ENCODE measurements around the gene MED22.

DNA sequence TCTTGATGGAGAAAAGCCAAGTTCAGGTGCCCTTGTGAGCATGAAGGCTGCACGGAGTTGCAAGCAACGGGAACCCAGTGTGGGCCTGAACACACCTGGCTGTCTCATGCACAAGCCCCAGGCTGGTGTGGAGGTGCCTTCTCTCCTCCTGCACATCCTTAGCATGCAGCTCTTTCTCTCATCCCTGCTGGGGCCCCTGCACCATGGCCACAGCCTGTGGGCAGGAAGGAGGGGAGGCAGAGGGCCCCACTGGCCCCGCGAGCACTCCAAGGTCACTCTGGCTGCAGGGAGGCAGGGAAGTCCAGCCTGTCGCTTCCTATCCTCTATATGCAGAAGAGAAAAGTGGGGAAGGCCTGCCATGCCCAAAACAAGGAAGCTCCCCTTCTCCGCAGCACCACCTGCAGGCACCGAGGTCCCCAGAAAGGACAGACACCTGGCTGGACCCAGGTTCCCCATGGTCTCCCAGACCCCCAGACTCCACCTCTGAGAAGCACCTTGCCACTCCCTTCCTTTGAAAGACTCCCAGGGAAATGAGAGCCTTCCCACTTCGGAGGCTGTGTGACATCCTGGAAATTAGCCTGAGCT is 46.8 kb upstream of the MED22 start:
- TF ChIP-seq, protein P1, sequence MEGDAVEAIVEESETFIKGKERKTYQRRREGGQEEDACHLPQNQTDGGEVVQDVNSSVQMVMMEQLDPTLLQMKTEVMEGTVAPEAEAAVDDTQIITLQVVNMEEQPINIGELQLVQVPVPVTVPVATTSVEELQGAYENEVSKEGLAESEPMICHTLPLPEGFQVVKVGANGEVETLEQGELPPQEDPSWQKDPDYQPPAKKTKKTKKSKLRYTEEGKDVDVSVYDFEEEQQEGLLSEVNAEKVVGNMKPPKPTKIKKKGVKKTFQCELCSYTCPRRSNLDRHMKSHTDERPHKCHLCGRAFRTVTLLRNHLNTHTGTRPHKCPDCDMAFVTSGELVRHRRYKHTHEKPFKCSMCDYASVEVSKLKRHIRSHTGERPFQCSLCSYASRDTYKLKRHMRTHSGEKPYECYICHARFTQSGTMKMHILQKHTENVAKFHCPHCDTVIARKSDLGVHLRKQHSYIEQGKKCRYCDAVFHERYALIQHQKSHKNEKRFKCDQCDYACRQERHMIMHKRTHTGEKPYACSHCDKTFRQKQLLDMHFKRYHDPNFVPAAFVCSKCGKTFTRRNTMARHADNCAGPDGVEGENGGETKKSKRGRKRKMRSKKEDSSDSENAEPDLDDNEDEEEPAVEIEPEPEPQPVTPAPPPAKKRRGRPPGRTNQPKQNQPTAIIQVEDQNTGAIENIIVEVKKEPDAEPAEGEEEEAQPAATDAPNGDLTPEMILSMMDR (tag by site-specific recombination; IDR thresholded peaks at IDR 0.05) = no peak
- TF ChIP-seq ZFP41 (tag by site-specific recombination; IDR thresholded peaks at IDR 0.05; ENCODE audit: borderline replicate concordance) (no peak), ZNF24 (tag by site-specific recombination; IDR thresholded peaks at IDR 0.05) (no peak), ZNF76 (tag by site-specific recombination; IDR thresholded peaks at IDR 0.05; ENCODE audit: borderline replicate concordance, low read depth) (no peak), KLF16 (tag by site-specific recombination; IDR thresholded peaks at IDR 0.05) (no peak), ZBTB1 (tag by site-specific recombination; IDR thresholded peaks at IDR 0.05) (no peak), ZBTB17 (tag by site-specific recombination; IDR thresholded peaks at IDR 0.05) (no peak), SP2 (tag by site-specific recombination; IDR thresholded peaks at IDR 0.05) (no peak), ZNF2 (tag by site-specific recombination; IDR thresholded peaks at IDR 0.05) (no peak)
- TF ChIP-seq, protein P2, sequence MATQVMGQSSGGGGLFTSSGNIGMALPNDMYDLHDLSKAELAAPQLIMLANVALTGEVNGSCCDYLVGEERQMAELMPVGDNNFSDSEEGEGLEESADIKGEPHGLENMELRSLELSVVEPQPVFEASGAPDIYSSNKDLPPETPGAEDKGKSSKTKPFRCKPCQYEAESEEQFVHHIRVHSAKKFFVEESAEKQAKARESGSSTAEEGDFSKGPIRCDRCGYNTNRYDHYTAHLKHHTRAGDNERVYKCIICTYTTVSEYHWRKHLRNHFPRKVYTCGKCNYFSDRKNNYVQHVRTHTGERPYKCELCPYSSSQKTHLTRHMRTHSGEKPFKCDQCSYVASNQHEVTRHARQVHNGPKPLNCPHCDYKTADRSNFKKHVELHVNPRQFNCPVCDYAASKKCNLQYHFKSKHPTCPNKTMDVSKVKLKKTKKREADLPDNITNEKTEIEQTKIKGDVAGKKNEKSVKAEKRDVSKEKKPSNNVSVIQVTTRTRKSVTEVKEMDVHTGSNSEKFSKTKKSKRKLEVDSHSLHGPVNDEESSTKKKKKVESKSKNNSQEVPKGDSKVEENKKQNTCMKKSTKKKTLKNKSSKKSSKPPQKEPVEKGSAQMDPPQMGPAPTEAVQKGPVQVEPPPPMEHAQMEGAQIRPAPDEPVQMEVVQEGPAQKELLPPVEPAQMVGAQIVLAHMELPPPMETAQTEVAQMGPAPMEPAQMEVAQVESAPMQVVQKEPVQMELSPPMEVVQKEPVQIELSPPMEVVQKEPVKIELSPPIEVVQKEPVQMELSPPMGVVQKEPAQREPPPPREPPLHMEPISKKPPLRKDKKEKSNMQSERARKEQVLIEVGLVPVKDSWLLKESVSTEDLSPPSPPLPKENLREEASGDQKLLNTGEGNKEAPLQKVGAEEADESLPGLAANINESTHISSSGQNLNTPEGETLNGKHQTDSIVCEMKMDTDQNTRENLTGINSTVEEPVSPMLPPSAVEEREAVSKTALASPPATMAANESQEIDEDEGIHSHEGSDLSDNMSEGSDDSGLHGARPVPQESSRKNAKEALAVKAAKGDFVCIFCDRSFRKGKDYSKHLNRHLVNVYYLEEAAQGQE (tag by site-specific recombination; IDR thresholded peaks at IDR 0.05) = no peak
- TF ChIP-seq, protein P3, sequence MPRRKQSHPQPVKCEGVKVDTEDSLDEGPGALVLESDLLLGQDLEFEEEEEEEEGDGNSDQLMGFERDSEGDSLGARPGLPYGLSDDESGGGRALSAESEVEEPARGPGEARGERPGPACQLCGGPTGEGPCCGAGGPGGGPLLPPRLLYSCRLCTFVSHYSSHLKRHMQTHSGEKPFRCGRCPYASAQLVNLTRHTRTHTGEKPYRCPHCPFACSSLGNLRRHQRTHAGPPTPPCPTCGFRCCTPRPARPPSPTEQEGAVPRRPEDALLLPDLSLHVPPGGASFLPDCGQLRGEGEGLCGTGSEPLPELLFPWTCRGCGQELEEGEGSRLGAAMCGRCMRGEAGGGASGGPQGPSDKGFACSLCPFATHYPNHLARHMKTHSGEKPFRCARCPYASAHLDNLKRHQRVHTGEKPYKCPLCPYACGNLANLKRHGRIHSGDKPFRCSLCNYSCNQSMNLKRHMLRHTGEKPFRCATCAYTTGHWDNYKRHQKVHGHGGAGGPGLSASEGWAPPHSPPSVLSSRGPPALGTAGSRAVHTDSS (tag by site-specific recombination; IDR thresholded peaks at IDR 0.05) = no peak
- TF ChIP-seq, protein P4, sequence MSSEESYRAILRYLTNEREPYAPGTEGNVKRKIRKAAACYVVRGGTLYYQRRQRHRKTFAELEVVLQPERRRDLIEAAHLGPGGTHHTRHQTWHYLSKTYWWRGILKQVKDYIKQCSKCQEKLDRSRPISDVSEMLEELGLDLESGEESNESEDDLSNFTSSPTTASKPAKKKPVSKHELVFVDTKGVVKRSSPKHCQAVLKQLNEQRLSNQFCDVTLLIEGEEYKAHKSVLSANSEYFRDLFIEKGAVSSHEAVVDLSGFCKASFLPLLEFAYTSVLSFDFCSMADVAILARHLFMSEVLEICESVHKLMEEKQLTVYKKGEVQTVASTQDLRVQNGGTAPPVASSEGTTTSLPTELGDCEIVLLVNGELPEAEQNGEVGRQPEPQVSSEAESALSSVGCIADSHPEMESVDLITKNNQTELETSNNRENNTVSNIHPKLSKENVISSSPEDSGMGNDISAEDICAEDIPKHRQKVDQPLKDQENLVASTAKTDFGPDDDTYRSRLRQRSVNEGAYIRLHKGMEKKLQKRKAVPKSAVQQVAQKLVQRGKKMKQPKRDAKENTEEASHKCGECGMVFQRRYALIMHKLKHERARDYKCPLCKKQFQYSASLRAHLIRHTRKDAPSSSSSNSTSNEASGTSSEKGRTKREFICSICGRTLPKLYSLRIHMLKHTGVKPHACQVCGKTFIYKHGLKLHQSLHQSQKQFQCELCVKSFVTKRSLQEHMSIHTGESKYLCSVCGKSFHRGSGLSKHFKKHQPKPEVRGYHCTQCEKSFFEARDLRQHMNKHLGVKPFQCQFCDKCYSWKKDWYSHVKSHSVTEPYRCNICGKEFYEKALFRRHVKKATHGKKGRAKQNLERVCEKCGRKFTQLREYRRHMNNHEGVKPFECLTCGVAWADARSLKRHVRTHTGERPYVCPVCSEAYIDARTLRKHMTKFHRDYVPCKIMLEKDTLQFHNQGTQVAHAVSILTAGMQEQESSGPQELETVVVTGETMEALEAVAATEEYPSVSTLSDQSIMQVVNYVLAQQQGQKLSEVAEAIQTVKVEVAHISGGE (tag by site-specific recombination; conservative IDR thresholded peaks at IDR 0.05; ENCODE audit: low read depth) = no peak
- TF ChIP-seq, protein P5, sequence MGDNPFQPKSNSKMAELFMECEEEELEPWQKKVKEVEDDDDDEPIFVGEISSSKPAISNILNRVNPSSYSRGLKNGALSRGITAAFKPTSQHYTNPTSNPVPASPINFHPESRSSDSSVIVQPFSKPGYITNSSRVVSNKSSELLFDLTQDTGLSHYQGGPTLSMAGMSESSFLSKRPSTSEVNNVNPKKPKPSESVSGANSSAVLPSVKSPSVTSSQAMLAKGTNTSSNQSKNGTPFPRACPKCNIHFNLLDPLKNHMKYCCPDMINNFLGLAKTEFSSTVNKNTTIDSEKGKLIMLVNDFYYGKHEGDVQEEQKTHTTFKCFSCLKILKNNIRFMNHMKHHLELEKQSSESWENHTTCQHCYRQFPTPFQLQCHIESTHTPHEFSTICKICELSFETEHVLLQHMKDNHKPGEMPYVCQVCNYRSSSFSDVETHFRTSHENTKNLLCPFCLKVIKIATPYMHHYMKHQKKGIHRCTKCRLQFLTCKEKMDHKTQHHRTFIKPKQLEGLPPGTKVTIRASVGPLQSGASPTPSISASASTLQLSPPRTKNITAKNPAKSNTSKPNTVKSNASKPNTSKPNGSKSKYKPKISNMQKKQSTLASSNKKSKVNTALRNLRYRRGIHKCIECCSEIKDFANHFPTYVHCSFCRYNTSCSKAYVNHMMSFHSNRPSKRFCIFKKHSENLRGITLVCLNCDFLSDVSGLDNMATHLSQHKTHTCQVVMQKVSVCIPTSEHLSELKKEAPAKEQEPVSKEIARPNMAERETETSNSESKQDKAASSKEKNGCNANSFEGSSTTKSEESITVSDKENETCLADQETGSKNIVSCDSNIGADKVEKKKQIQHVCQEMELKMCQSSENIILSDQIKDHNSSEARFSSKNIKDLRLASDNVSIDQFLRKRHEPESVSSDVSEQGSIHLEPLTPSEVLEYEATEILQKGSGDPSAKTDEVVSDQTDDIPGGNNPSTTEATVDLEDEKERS (tag by site-specific recombination; IDR thresholded peaks at IDR 0.05) = no peak
- TF ChIP-seq, protein P6, sequence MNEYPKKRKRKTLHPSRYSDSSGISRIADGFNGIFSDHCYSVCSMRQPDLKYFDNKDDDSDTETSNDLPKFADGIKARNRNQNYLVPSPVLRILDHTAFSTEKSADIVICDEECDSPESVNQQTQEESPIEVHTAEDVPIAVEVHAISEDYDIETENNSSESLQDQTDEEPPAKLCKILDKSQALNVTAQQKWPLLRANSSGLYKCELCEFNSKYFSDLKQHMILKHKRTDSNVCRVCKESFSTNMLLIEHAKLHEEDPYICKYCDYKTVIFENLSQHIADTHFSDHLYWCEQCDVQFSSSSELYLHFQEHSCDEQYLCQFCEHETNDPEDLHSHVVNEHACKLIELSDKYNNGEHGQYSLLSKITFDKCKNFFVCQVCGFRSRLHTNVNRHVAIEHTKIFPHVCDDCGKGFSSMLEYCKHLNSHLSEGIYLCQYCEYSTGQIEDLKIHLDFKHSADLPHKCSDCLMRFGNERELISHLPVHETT (tag by site-specific recombination; IDR thresholded peaks at IDR 0.05) = no peak

Data from HEK293 (cell line).